ENCODE data around the gene PKNOX2.

DNA sequence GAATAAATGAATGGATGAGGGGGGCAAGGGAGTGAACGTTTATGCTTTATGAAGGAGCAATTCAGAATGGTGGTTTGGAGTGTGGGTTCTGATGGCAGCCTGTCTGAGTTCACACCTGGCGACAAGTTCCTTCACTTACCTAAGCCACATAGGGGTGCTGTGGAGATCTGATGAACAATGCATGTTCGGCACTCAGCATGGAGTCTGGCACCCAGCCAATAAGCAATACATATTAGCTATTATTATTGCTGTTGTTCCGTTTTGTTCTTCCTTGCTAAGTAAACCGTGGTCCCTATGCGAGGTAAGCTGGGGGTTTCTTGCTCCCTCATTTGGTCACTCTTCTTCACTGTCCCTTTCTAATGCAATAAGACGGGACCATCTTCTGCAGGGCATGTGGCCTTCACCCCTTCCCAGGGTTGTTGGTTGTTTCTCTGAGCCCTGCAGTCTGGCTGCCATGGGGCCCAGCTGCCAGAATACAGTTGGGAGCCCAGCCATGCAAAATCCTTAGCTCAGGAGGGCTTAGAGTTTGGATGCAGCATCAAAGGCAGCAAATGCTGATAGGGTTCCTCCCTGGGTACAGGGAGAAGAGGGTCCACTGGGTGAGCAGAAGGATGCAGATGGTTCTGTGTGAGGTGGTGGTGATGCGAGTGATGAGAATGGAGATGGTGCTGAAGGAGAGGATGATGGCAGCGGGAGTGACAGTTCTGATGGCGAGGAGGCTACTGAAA lies 6.4 kb upstream of the PKNOX2 start:
- TF ChIP-seq, protein P1, sequence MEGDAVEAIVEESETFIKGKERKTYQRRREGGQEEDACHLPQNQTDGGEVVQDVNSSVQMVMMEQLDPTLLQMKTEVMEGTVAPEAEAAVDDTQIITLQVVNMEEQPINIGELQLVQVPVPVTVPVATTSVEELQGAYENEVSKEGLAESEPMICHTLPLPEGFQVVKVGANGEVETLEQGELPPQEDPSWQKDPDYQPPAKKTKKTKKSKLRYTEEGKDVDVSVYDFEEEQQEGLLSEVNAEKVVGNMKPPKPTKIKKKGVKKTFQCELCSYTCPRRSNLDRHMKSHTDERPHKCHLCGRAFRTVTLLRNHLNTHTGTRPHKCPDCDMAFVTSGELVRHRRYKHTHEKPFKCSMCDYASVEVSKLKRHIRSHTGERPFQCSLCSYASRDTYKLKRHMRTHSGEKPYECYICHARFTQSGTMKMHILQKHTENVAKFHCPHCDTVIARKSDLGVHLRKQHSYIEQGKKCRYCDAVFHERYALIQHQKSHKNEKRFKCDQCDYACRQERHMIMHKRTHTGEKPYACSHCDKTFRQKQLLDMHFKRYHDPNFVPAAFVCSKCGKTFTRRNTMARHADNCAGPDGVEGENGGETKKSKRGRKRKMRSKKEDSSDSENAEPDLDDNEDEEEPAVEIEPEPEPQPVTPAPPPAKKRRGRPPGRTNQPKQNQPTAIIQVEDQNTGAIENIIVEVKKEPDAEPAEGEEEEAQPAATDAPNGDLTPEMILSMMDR (IDR thresholded peaks at IDR 0.05) = no peak
- TF ChIP-seq POLR2A (IDR thresholded peaks at IDR 0.05) = no peak
